HG02623 (cell line): ENCODE data around the gene KCTD12.
"Not testable (repeated sequence)": the region's sequence is repeated elsewhere in the genome, so short reads cannot be mapped to it uniquely, and the experiment has no call there.

ENCODE experiments used
- ATAC-seq: cut with Tn5 transposase; IDR thresholded peaks from one replicate; pipeline ENCODE4 v1.9.1; 2021; ENCODE audit warnings: moderate library complexity; ENCODE audit not compliant: unreplicated experiment

Gene KCTD12

GRCh38 chr13:76886292-76887075 is at the start of gene KCTD12:
KCTD12 (minus strand) TSS chr13:76886405; CDS start chr13:76886148, 257 bp downstream.
- ATAC-seq, result peak; percentile 69

- no peak for ATAC-seq
Measured at GRCh38 chr13:76934671-76935070, 48.5 kb upstream of the KCTD12 start.

GRCh38 chr13:76932076-76932475 is 45.9 kb upstream of the KCTD12 start:
- no peak for ATAC-seq

- ATAC-seq, result no peak
Measured at GRCh38 chr13:76929851-76930374, 43.7 kb upstream of the KCTD12 start.

- ATAC-seq, result no peak
Measured at GRCh38 chr13:76929320-76929719, 43.1 kb upstream of the KCTD12 start.

- no peak for ATAC-seq
Measured at GRCh38 chr13:76928456-76928855, 42.3 kb upstream of the KCTD12 start.

- no peak for ATAC-seq
Measured at GRCh38 chr13:76927955-76928354, 41.8 kb upstream of the KCTD12 start.

- ATAC-seq, result no peak
Measured at GRCh38 chr13:76925115-76925514, 38.9 kb upstream of the KCTD12 start.

GRCh38 chr13:76921516-76921915 is 35.3 kb upstream of the KCTD12 start:
- no peak for ATAC-seq

- ATAC-seq, result not testable (repeated sequence)
Measured at GRCh38 chr13:76917755-76918481, 31.7 kb upstream of the KCTD12 start.

GRCh38 chr13:76917095-76917494 is 30.9 kb upstream of the KCTD12 start:
- no peak for ATAC-seq

- no peak for ATAC-seq
Measured at GRCh38 chr13:76913898-76914297, 27.7 kb upstream of the KCTD12 start.

GRCh38 chr13:76912476-76912875 is 26.3 kb upstream of the KCTD12 start:
- no peak for ATAC-seq

GRCh38 chr13:76904507-76904906 is 18.3 kb upstream of the KCTD12 start:
- no peak for ATAC-seq

GRCh38 chr13:76903544-76904162 is 17.4 kb upstream of the KCTD12 start:
- peak; percentile 94 for ATAC-seq

GRCh38 chr13:76899066-76899465 is 12.9 kb upstream of the KCTD12 start:
- not testable (repeated sequence) for ATAC-seq

GRCh38 chr13:76897171-76897570 is 11.0 kb upstream of the KCTD12 start:
- not testable (repeated sequence) for ATAC-seq

- ATAC-seq, result no peak
Measured at GRCh38 chr13:76894401-76895110, 8.4 kb upstream of the KCTD12 start.

- no peak for ATAC-seq
Measured at GRCh38 chr13:76892488-76892887, 6.3 kb upstream of the KCTD12 start.

GRCh38 chr13:76890021-76890420 is 3.8 kb upstream of the KCTD12 start:
- ATAC-seq, result no peak

- no peak for ATAC-seq
Measured at GRCh38 chr13:76889254-76889653, 3.0 kb upstream of the KCTD12 start.
